NB4 (cell line): Measurements from ENCODE around the gene PVALEF.
A peak's percentile ranks its signal among the peaks of the same experiment; 100 is the strongest.

Experiments
- DNase-seq: peaks from one replicate; pipeline ENCODE4 v3.0.0; 2010; ENCODE audit warnings: low read depth
- H3K4me3 ChIP-seq: one replicate; pipeline ENCODE4 v1.5.1; 2011; ENCODE audit warnings: mild to moderate bottlenecking, low read depth, low read length, moderate library complexity
- MYC ChIP-seq: IDR thresholded peaks from 2 replicates; pipeline ENCODE4 v1.6.1; 2011; ENCODE audit warnings: low read depth, low read length
- POLR2A ChIP-seq: IDR thresholded peaks from 2 replicates; pipeline ENCODE4 v1.6.1; 2011; ENCODE audit warnings: mild to moderate bottlenecking; ENCODE audit not compliant: insufficient read length; ENCODE audit errors: extremely low read depth
- TF ChIP-seq, protein P1 (sequence below): IDR thresholded peaks from one replicate; pipeline ENCODE4 v1.5.1; 2012; ENCODE audit warnings: low read depth, low read length
- TF ChIP-seq, protein P2 (sequence below): IDR thresholded peaks from 2 replicates; pipeline ENCODE4 v1.6.1; 2011; ENCODE audit warnings: low read depth, low read length

Gene PVALEF

DNA sequence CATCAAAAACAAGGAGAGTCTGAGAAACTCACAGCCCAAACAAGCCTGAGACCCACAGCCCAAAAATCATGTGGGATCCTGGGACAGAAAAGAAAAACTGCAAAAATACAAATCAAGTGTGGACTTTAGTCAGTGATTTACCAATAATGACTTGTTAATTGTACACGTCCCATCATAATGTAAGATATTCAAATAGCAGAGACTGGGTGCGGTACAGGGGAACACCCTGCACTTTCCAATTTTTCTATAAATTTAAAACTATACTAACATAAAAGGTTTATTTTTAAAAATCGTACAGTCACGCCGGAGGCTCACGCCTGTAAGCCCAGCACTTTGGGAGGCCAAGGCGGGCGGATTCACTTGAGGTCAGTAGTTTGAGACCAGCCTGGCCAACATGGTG lies 48.7 kb downstream of the PVALEF start:
- no peak for DNase-seq
- TF ChIP-seq, protein P1, sequence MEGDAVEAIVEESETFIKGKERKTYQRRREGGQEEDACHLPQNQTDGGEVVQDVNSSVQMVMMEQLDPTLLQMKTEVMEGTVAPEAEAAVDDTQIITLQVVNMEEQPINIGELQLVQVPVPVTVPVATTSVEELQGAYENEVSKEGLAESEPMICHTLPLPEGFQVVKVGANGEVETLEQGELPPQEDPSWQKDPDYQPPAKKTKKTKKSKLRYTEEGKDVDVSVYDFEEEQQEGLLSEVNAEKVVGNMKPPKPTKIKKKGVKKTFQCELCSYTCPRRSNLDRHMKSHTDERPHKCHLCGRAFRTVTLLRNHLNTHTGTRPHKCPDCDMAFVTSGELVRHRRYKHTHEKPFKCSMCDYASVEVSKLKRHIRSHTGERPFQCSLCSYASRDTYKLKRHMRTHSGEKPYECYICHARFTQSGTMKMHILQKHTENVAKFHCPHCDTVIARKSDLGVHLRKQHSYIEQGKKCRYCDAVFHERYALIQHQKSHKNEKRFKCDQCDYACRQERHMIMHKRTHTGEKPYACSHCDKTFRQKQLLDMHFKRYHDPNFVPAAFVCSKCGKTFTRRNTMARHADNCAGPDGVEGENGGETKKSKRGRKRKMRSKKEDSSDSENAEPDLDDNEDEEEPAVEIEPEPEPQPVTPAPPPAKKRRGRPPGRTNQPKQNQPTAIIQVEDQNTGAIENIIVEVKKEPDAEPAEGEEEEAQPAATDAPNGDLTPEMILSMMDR: no peak
- TF ChIP-seq POLR2A: no peak
- no peak overlapping the region for H3K4me3 ChIP-seq

DNA sequence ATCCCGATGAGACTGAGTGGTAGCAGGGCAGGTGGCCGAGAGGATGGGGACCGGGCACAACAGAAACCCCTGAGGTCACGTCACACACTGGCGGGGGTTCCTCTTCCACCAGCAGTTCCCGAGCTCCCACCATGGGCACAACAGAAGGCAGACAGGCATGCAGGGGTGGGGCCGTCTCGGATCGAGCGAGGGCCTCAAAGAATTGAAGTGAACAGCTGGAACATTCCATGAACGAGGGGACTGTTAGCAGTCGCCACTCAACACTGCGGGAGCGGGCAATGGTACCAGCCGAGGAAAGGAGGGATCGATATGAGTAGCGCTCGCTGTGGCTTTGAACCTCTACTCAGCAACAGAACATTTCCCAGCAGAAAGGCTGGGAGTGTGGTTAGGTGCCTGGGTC lies 52.2 kb downstream of the PVALEF start:
- DNase-seq: no peak
- H3K4me3 ChIP-seq: no peak overlapping the region
- TF ChIP-seq, protein P2, sequence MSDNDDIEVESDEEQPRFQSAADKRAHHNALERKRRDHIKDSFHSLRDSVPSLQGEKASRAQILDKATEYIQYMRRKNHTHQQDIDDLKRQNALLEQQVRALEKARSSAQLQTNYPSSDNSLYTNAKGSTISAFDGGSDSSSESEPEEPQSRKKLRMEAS: no peak
- TF ChIP-seq, protein P1: no peak
- TF ChIP-seq MYC (no peak), POLR2A (no peak)

DNA sequence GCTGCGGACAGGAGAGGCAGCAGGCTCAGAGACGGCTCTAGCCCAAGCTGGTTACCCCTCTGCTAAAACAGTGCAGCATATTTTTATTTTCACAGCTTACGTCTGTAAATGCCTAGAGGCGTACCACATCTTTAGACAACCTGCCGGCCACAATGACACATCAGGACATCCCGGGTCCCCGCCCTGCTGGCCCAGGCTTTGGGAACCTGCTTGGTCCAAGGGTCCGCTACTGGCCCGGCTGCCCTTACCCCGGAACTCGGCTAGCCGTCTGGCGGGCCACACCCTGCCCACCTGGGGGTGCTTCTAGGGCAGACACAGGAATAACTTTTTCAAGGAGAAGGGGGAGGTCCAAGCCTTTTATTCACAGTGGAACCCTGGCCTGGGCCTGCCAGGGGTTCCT lies 53.2 kb downstream of the PVALEF start:
- TF ChIP-seq, protein P1: no peak
- TF ChIP-seq MYC (no peak), POLR2A (no peak)
- TF ChIP-seq, protein P2: no peak
- no peak overlapping the region for H3K4me3 ChIP-seq
- no peak for DNase-seq

DNA sequence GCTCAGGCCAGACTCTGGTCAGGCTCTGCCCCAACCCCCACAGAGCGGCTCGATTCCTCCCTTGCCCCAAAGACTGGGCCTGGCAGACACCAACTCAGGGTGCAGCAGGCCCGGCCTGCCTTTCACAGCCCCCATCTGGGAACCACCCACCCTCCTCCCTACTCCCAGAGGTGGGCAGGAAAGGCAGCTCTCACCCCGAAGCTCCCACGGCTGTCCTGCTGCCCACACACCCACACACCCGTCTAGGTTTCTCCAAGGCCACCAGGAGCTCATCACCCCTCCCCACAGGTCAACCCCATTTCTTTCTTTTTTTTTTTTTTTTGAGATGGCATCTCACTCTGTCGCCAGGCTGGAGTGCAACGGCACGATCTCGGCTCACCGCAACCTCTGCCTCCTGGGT lies 53.7 kb downstream of the PVALEF start:
- DNase-seq: no peak
- TF ChIP-seq, protein P1: no peak
- no peak for TF ChIP-seq POLR2A
- TF ChIP-seq MYC: no peak
- TF ChIP-seq, protein P2: no peak
- H3K4me3 ChIP-seq: no peak overlapping the region

DNA sequence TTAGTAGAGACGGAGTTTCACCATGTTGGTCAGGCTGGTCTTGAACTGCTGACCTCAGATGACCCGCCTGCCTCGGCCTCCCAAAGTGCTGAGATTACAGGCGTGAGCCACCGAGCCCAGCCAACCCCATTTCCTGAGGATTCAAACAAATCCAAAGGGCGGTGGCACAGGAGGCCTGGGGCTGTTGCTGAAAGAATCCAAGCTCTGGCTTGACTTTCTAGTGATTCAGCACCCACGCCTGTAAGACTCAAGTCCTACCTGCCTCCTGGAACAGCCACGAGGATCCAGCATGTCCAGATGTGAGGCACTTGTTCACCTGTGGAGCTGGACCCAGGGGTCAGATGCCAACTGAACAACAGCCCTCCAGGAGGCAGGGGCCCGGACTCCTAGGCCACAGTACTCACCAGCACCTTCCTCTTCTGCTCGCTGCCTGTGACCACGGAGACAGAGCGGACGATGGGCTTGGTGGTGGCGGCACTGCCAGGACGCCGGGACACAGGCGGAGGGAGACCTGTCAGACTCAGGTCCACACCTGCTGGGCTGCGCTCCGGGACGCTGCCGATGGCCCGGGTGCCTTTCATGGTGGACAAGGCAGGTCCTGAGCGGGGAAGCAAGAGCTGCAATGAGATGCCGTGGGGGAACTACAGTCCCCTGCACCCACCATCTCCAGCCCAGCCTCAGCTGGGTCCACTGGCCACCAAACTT lies 54.3 kb downstream of the PVALEF start:
- DNase-seq: no peak
- no peak overlapping the region for H3K4me3 ChIP-seq
- TF ChIP-seq, protein P2: no peak
- TF ChIP-seq MYC (no peak), POLR2A (no peak)
- TF ChIP-seq, protein P1: no peak

DNA sequence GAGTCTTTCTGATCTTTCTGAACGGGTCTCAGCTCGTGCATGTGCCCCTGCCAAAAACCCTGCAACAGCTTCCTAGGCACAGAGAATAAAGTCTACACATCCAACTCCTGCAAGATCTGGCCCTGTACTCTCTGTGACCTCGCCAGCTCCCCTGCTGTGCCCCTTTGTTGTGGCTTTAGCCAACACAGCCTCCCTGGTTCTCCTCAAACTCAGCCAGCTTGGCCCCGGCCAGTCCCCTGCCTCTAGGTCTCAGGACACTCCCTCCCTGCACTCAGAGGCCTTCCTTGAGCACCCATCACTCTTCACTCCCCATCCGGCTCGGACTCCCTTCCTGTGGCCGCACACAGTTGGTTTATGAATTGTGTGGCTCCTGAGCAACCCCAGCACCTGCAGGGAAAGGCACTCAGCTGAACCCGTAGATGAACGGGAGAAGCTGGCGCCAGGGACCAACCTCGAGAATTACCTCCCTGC lies 56.1 kb downstream of the PVALEF start:
- TF ChIP-seq POLR2A: no peak
- TF ChIP-seq, protein P2: no peak
- TF ChIP-seq, protein P1: no peak
- DNase-seq: peak; percentile 54
- no peak overlapping the region for H3K4me3 ChIP-seq
